22Rv1 (cell line): ENCODE data around the gene NAE1.

ENCODE experiments used
- ZFX ChIP-seq: fragments of 450-650 bp; IDR thresholded peaks from 2 replicates; pipeline ENCODE4 v1.6.1; 2017; ENCODE audit warnings: antibody characterized with exemption, borderline replicate concordance
- TF ChIP-seq, protein P1 (sequence below): fragments of 450-650 bp; IDR thresholded peaks from 2 replicates; pipeline ENCODE4 v1.5.1; 2017; ENCODE audit warnings: mild to moderate bottlenecking

DNA sequence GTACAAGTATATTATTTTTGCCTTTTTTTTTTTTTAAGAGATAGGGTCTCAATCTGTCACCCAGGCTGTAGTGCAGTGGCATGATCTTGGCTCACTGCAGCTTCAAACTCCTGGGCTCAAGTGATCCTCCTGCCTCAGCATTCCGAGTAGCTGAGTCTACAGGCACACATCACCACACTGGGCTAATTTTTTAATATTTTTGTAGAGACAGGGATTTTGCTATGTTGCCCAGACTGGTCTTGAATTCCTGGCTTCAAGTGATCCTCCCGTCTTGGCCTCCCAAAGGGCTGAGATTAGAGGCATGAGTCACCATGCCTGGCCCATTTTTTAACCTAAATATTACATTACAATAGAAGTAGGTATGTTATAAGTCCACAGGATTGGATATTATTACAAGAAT lies 32.6 kb downstream of the NAE1 start:
- TF ChIP-seq, protein P1, sequence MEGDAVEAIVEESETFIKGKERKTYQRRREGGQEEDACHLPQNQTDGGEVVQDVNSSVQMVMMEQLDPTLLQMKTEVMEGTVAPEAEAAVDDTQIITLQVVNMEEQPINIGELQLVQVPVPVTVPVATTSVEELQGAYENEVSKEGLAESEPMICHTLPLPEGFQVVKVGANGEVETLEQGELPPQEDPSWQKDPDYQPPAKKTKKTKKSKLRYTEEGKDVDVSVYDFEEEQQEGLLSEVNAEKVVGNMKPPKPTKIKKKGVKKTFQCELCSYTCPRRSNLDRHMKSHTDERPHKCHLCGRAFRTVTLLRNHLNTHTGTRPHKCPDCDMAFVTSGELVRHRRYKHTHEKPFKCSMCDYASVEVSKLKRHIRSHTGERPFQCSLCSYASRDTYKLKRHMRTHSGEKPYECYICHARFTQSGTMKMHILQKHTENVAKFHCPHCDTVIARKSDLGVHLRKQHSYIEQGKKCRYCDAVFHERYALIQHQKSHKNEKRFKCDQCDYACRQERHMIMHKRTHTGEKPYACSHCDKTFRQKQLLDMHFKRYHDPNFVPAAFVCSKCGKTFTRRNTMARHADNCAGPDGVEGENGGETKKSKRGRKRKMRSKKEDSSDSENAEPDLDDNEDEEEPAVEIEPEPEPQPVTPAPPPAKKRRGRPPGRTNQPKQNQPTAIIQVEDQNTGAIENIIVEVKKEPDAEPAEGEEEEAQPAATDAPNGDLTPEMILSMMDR, result no peak
- TF ChIP-seq ZFX, result no peak
